Psoas muscle (tissue), 8 donors: ENCODE results near the gene TOR4A. TPM values are rescaled to one million over a fixed set of nuclear protein-coding genes. Genes with fewer than 3 reads are reported as not detected.

ENCODE experiments used
- ATAC-seq, 4 donors: fragments of 200-7000 bp; cut with Tn5 transposase; one replicate each; pipeline ENCODE4 v1.9.1; 2020; ENCODE audit warnings: moderate library complexity in 3 of 4, mild to moderate bottlenecking in 2 of 4
- DNase-seq, 2 donors: peaks; one replicate each; pipeline ENCODE4 v3.0.0-alpha.2; 2020
- H3K27ac ChIP-seq: fragments of 200-600 bp; one replicate; pipeline ENCODE4 v1.8.0; 2022
- H3K27me3 ChIP-seq, 3 donors: fragments of 200-600 bp in 1 of 3; one replicate each; pipeline versions ENCODE4 v1.6.1 to v1.8.0; 2013 to 2022; ENCODE audit warnings: low read length in 2 of 3, mild to moderate bottlenecking in 2 of 3, moderate library complexity in 1 of 3; ENCODE audit not compliant: insufficient read depth in 3 of 3
- H3K36me3 ChIP-seq, 2 donors: fragments of 200-600 bp in 1 of 2; one replicate each; pipeline versions ENCODE4 v1.6.1 to v1.8.0; 2013 to 2022; ENCODE audit warnings: low read depth in 1 of 2, mild to moderate bottlenecking in 1 of 2, moderate library complexity in 1 of 2; ENCODE audit not compliant: insufficient read depth in 1 of 2
- H3K4me1 ChIP-seq: fragments of 200-600 bp; one replicate; pipeline ENCODE4 v1.8.0; 2022
- H3K4me3 ChIP-seq: fragments of 200-600 bp; one replicate; pipeline ENCODE4 v1.8.0; 2022; ENCODE audit warnings: mild to moderate bottlenecking
- H3K9me3 ChIP-seq: fragments of 200-600 bp; one replicate; pipeline ENCODE4 v1.8.0; 2022
- WGBS, 3 donors: extraction: QIAGEN DNeasy Blood & Tissue Kit; methylation state at CpG; one replicate each; pipeline versions ENCODE4 v1.1.6 to v1.1.7; 2013; 5-methylcytosine and 5-hydroxymethylcytosine counted together
- intact Hi-C, 2 donors: fragments of 100-400 bp; cut with DNase I; formaldehyde crosslinking; loops; one replicate each; pipeline versions ENCODE4 v1.11.0 to v1.14.2; 2022
- polyA plus RNA-seq, 3 donors: library from polyadenylated mRNA; stranded (reverse); fragments of 200-250 nt; gene quantifications; one replicate each; pipeline ENCODE4 v1.2.3, GENCODE V29; 2013
- total RNA-seq, 4 donors: library from RNA; stranded (reverse); fragmentation: NEBNext Ultra II Directional in 2 of 4; extraction: Animal tissue kit (Norgen Biotek cat#: 25700) in 2 of 4; gene quantifications; one replicate each; pipeline versions ENCODE4 v1.2.1 to v1.2.4, GENCODE V29; 2021 to 2023
- TF ChIP-seq, protein P1 (sequence below): fragments of 200-600 bp; IDR thresholded peaks from one replicate; pipeline ENCODE4 v1.8.0; 2022; ENCODE audit warnings: antibody characterized with exemption
- donor health status: healthy with polysubstance abuse.
- donor health status: DM: no; HTN: no; CAD: no; lungs with moderate emphysema.
- donor health status: Bipolar disorder and iron deficiency.
- donor health status: healthy.
- donor health status: DM: yes; HTN: yes; CAD: no.
- donor health status: DM: no; HTN: no; CAD: no.
- donor health status: DM: no; HTN: no; CAD: no.
- donor health status: DM: yes; HTN: yes; CAD: no.

TOR4A gene
- total and polyA plus RNA-seq, 7 donors: 0.77 to 2.3 (median 2.1) TPM

DNA sequence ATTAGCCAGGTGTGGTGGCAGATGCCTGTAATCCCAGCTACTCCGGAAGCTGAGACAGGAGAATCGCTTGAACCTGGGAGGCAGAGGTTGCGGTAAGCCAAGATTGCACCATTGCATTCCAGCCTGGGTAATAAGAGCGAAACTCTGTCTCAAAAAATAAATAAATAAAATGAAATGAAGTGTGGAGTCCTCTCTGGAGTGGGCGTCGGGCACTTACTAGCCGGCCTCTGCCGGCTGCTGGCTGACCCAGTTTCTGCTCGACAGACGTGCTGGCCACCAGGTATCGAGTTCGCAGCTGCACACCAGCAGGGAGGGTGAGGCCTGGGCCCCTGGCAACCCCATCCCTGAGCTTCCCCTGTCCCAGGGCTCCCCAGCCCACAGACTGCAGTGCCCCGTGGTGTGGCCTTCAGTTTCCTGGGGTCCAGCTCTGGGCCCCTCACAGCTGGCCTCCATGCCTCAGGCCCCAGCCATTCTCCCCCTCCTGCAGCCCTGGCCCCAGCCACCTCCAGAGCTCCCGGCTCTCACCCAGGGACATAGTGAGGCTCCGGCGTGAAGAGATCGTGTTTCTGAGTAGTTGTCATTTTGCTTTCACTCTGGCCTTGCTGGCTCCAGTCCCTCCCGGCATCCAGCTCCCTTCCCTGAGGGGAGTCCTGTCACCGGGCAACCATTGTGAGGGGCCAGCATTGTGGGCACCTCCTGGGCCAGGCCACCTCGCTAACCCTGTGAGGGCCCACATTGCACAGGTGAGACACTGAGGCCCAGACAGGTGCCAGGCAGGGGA is 30.2 kb upstream of the TOR4A start:
- Histone ChIP-seq H3K36me3 (peaks cover 0 to 17% of the 10 kb centered on the region in 2 donors), H3K4me1 (peaks cover 36% of the 10 kb centered on the region), H3K27me3 (no peaks in the 10 kb centered on the region), H3K9me3 (no peaks in the 10 kb centered on the region), H3K27ac (peak overlapping the region; percentile 73), H3K4me3 (peak overlapping the region; percentile 21)
- 30 to 41% (median 38%) methylated on average over 20 of the region's 20 CpGs for WGBS, 3 donors
- ATAC-seq (peak; percentile 17 to 75 (median 68)), DNase-seq (no peak)
- TF ChIP-seq, protein P1, sequence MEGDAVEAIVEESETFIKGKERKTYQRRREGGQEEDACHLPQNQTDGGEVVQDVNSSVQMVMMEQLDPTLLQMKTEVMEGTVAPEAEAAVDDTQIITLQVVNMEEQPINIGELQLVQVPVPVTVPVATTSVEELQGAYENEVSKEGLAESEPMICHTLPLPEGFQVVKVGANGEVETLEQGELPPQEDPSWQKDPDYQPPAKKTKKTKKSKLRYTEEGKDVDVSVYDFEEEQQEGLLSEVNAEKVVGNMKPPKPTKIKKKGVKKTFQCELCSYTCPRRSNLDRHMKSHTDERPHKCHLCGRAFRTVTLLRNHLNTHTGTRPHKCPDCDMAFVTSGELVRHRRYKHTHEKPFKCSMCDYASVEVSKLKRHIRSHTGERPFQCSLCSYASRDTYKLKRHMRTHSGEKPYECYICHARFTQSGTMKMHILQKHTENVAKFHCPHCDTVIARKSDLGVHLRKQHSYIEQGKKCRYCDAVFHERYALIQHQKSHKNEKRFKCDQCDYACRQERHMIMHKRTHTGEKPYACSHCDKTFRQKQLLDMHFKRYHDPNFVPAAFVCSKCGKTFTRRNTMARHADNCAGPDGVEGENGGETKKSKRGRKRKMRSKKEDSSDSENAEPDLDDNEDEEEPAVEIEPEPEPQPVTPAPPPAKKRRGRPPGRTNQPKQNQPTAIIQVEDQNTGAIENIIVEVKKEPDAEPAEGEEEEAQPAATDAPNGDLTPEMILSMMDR: no peak
- intact Hi-C loops: no loop called here

DNA sequence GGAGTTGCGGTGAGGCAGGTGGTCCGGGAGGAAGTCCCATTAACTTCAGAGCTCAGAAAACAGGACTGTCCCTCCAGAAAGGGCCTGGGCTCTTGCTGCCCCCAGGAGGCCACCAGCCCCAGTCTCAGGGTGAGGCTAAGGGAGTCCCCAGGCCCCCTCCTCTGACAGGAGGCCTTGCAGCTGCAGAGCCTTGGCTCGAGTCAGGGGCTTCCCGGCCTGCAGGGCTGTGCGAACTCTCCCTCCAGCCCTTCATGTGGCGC is 29.7 kb upstream of the TOR4A start:
- ATAC-seq: no peak
- 75 to 81% (median 80%) methylated on average over 6 of the region's 6 CpGs for WGBS, 3 donors
- Histone ChIP-seq H3K27ac (peak overlapping the region; percentile 73), H3K36me3 (peaks cover 0 to 12% of the 10 kb centered on the region in 2 donors), H3K4me3 (no peak overlapping the region), H3K4me1 (peaks cover 31% of the 10 kb centered on the region), H3K9me3 (no peaks in the 10 kb centered on the region), H3K27me3 (no peaks in the 10 kb centered on the region)
- no peak for DNase-seq
- TF ChIP-seq, protein P1: no peak
- intact Hi-C loops: no loop called here

GRCh38 chr9:137250329-137251193 is 27.0 kb upstream of the TOR4A start:
- Histone ChIP-seq H3K4me3 (no peak overlapping the region), H3K27me3 (no peaks in the 10 kb centered on the region), H3K4me1 (peaks cover 16% of the 10 kb centered on the region), H3K9me3 (no peaks in the 10 kb centered on the region), H3K36me3 (no peaks in the 10 kb centered on the region), H3K27ac (no peak overlapping the region)
- TF ChIP-seq, protein P1: no peak
- WGBS, 3 donors: 25 to 53% (median 34%) methylated on average over 17 to 18 of the region's 18 CpGs
- no peak for DNase-seq
- ATAC-seq: no peak
- intact Hi-C loops: no loop called here

DNA sequence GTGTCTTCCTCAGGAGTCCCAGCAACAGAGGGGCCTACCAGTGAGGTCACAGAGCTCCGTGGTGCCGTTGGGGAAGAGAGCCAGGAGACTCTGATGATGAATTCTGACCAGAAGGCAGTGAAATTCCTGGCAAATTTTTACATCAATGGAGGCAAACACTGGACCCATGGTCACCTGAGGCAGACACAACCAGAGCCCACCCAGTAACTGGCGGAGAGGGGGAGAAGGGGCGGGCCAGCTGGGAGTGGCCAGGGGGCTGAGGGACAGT is 26.4 kb upstream of the TOR4A start, which contains the start of gene STPG3:
TSS of gene STPG3 (plus strand) at position 93 of the 268 bp plus-strand sequence. CDS start at position 94, 1 bp downstream.
- no peak for ATAC-seq
- no peak within 1 kb of the TSS for H3K4me3 ChIP-seq
- H3K36me3 ChIP-seq: peaks cover 0 to under 1% of the 10 kb centered on the region in 2 donors
- intact Hi-C loops: no loop called here
- DNase-seq: no peak
- TF ChIP-seq, protein P1: no peak
- peaks cover 19% of the 10 kb centered on the region for H3K4me1 ChIP-seq
- H3K9me3 ChIP-seq: no peaks in the 10 kb centered on the region
- H3K27me3 ChIP-seq: no peaks in the 10 kb centered on the region
- H3K27ac ChIP-seq: no peak within 1 kb of the TSS
- 50 to 66% (median 53%) methylated on average over 4 of the region's 4 CpGs for WGBS, 3 donors
